ENCODE results near the gene ETF1.

ETF1 gene

DNA sequence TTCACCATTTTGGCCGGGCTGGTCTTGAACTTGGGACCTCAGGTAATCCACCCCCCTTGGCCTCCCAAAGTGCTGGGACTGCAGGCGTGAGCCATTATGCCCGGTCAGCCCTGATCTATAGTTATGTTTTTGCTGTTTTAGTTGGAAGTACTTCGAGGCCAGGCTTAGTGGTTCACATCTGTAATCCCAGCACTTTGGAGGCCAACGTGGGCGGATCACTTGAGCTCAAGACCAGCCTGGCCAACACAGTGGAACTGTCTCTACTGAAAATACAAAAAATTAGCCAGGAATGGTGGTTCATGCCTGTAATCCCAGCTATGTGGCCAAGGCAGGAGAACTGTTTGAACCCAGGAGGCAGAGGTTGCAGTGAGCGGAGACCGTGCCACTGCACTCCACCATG, 30.2 kb upstream of the ETF1 start:
- Histone ChIP-seq H4K20me1 (ENCODE audit: insufficient read depth) (peaks cover 7% of the 10 kb centered on the region), H3K9ac (peak overlapping the region; percentile 99; the same call in 1 of the 2 replicates), H3K4me3 (IDR thresholded peaks at IDR 0.05; ENCODE audit: insufficient read depth, low read depth, low read length) (no peak overlapping the region), H3K79me2 (ENCODE audit: insufficient read depth, low read depth) (peaks cover 70% of the 10 kb centered on the region), H3K27ac (peak overlapping the region; percentile 98; the same call in 1 of the 2 replicates), H3K27me3 (ENCODE audit: insufficient read depth, low read depth) (no peaks in the 10 kb centered on the region), H2AFZ (ENCODE audit: low read depth) (no peak overlapping the region), H3K4me2 (peak overlapping the region; percentile 83; the same call in 1 of the 2 replicates), H3K36me3 (ENCODE audit: insufficient read depth) (peaks cover 34% of the 10 kb centered on the region; the same call in 1 of the 2 replicates), H3K4me1 (ENCODE audit: low read depth, poor library complexity, severe bottlenecking) (peaks cover 41% of the 10 kb centered on the region)
- no peak for TF ChIP-seq CTCF (conservative IDR thresholded peaks at IDR 0.05; ENCODE audit: low read depth, low read length)

DNA sequence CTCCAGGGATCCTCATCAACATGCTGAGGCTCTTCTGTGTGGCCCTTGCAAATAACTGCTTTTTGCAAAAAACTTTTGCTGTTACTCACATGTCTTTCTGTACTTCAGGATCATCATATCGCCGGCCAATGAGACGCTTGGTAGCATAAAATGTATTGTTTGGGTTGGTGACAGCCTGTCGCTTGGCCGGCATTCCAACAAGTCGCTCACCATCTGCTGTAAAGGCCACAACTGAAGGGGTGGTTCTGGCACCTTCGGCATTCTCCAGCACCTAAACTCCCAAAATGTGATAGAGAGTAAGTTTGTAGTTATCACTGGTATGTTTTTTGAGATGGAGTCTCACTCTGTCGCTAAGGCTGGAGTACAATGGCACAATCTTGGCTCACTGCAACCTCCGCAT, 27.8 kb upstream of the ETF1 start:
- no peak overlapping the region for H3K4me2 ChIP-seq

DNA sequence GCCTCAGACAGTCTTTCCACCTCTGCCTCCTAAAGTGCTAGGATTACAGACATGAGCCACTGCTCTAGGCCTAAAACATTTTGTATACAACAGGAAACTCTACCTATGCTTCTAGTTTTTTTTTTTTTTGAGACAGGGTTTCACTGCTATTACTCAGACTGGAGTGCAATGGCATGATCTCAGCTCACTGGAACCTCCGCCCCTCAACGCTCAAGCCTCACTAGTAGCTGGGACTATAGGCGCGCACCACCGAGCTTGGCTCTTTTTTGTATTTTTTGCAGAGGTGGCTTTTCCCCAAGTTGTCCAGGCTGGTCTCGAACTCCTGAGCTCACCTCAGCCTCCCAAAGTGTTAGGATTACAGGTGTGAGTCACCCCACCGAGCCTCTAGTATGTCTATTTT, 26.7 kb upstream of the ETF1 start:
- Histone ChIP-seq H3K27me3 (ENCODE audit: insufficient read depth, low read depth) (no peaks in the 10 kb centered on the region), H3K27ac (no peak overlapping the region), H4K20me1 (ENCODE audit: insufficient read depth) (peaks cover 7% of the 10 kb centered on the region), H3K79me2 (ENCODE audit: insufficient read depth, low read depth) (peaks cover 96% of the 10 kb centered on the region), H3K4me2 (no peak overlapping the region), H3K36me3 (ENCODE audit: insufficient read depth) (peaks cover 62% of the 10 kb centered on the region; the same call in 1 of the 2 replicates), H3K4me3 (IDR thresholded peaks at IDR 0.05; ENCODE audit: insufficient read depth, low read depth, low read length) (no peak overlapping the region), H3K9ac (no peak overlapping the region), H2AFZ (ENCODE audit: low read depth) (no peak overlapping the region), H3K4me1 (ENCODE audit: low read depth, poor library complexity, severe bottlenecking) (peaks cover 56% of the 10 kb centered on the region)
- TF ChIP-seq CTCF (conservative IDR thresholded peaks at IDR 0.05; ENCODE audit: low read depth, low read length): no peak

More for the DNA sequence above, 27.8 kb upstream of the ETF1 start:
- Histone ChIP-seq H3K36me3 (ENCODE audit: insufficient read depth) (peaks cover 53% of the 10 kb centered on the region; the same call in 1 of the 2 replicates), H3K27me3 (ENCODE audit: insufficient read depth, low read depth) (no peaks in the 10 kb centered on the region), H4K20me1 (ENCODE audit: insufficient read depth) (peaks cover 7% of the 10 kb centered on the region), H3K79me2 (ENCODE audit: insufficient read depth, low read depth) (peaks cover 92% of the 10 kb centered on the region), H3K4me1 (ENCODE audit: low read depth, poor library complexity, severe bottlenecking) (peaks cover 50% of the 10 kb centered on the region), H3K9ac (no peak overlapping the region), H2AFZ (ENCODE audit: low read depth) (no peak overlapping the region), H3K4me3 (IDR thresholded peaks at IDR 0.05; ENCODE audit: insufficient read depth, low read depth, low read length) (no peak overlapping the region), H3K27ac (no peak overlapping the region)
- no peak for TF ChIP-seq CTCF (conservative IDR thresholded peaks at IDR 0.05; ENCODE audit: low read depth, low read length)

- H3K36me3 ChIP-seq (ENCODE audit: insufficient read depth): peaks cover 55% of the 10 kb centered on the region; the same call in 1 of the 2 replicates
- peak; percentile 24; the same call in 1 of the 2 replicates for TF ChIP-seq CTCF (conservative IDR thresholded peaks at IDR 0.05; ENCODE audit: low read depth, low read length)
- H2AFZ ChIP-seq (ENCODE audit: low read depth): no peak overlapping the region
- no peak overlapping the region for H3K4me2 ChIP-seq
- peaks cover 7% of the 10 kb centered on the region for H4K20me1 ChIP-seq (ENCODE audit: insufficient read depth)
- H3K27me3 ChIP-seq (ENCODE audit: insufficient read depth, low read depth): no peaks in the 10 kb centered on the region
- H3K27ac ChIP-seq: no peak overlapping the region
- H3K9ac ChIP-seq: no peak overlapping the region
- H3K79me2 ChIP-seq (ENCODE audit: insufficient read depth, low read depth): peaks cover 95% of the 10 kb centered on the region
- peaks cover 53% of the 10 kb centered on the region for H3K4me1 ChIP-seq (ENCODE audit: low read depth, poor library complexity, severe bottlenecking)
- H3K4me3 ChIP-seq (IDR thresholded peaks at IDR 0.05; ENCODE audit: insufficient read depth, low read depth, low read length): no peak overlapping the region
Observed at GRCh38 chr5:138568061-138568824, 25.2 kb upstream of the ETF1 start.
